H9 (cell line): ENCODE data around the gene TACC2. TPM values are rescaled to one million over a fixed set of nuclear protein-coding genes. Genes with fewer than 3 reads are reported as not detected.

Source experiments
- DNase-seq: peaks from one replicate; pipeline ENCODE4 v3.0.0-alpha.2; 2017
- H2AFZ ChIP-seq: one replicate; pipeline ENCODE4 v1.6.1; 2013; ENCODE audit warnings: mild to moderate bottlenecking, low read length, control low read depth, moderate library complexity
- H2AK5ac ChIP-seq: 2 replicates; pipeline ENCODE4 v1.6.1; 2013; ENCODE audit warnings: low read length, control low read depth, mixed read lengths; ENCODE audit not compliant: insufficient read length
- H2BK120ac ChIP-seq: one replicate; pipeline ENCODE4 v1.6.1; 2013; ENCODE audit warnings: low read depth, mild to moderate bottlenecking, low read length, control low read depth, inconsistent platforms; ENCODE audit not compliant: poor library complexity, severe bottlenecking
- H2BK12ac ChIP-seq: 2 replicates; pipeline ENCODE4 v1.6.1; 2013; ENCODE audit warnings: low read length, control low read depth, mixed read lengths, low read depth; ENCODE audit not compliant: insufficient read length
- H2BK15ac ChIP-seq: 2 replicates; pipeline ENCODE4 v1.6.1; 2013; ENCODE audit warnings: low read depth, low read length, control low read depth
- H2BK20ac ChIP-seq: one replicate; pipeline ENCODE4 v1.6.1; 2013; ENCODE audit warnings: low read depth, mild to moderate bottlenecking, low read length, control low read depth, inconsistent platforms; ENCODE audit not compliant: poor library complexity, severe bottlenecking
- H2BK5ac ChIP-seq: 2 replicates; pipeline ENCODE4 v1.6.1; 2013; ENCODE audit warnings: low read length, control low read depth, mixed read lengths; ENCODE audit not compliant: insufficient read length
- H3K14ac ChIP-seq: 2 replicates; pipeline ENCODE4 v1.6.1; 2013; ENCODE audit warnings: low read length, control low read depth; ENCODE audit not compliant: insufficient read depth
- H3K18ac ChIP-seq: 2 replicates; pipeline ENCODE4 v1.6.1; 2013; ENCODE audit warnings: low read depth, mild to moderate bottlenecking, mixed read lengths, low read length, control low read depth; ENCODE audit not compliant: insufficient read length
- H3K23ac ChIP-seq: 2 replicates; pipeline ENCODE4 v1.6.1; 2013; ENCODE audit warnings: low read length, control low read depth, mixed read lengths, low read depth; ENCODE audit not compliant: insufficient read length
- H3K23me2 ChIP-seq: 2 replicates; pipeline ENCODE4 v1.6.1; 2013; ENCODE audit warnings: low read depth, mild to moderate bottlenecking, mixed read lengths, low read length, control low read depth; ENCODE audit not compliant: insufficient read length, poor library complexity, severe bottlenecking
- H3K27ac ChIP-seq: 2 replicates; pipeline ENCODE4 v1.5.1; 2013; ENCODE audit warnings: low read length, control low read depth, mixed read lengths, low read depth; ENCODE audit not compliant: insufficient read length
- H3K27me3 ChIP-seq: 2 replicates; pipeline ENCODE4 v1.6.1; 2013; ENCODE audit warnings: low read length, control low read depth, inconsistent platforms; ENCODE audit not compliant: insufficient read depth
- H3K4ac ChIP-seq: 2 replicates; pipeline ENCODE4 v1.6.1; 2013; ENCODE audit warnings: low read depth, mild to moderate bottlenecking, control low read depth, inconsistent platforms, low read length, moderate library complexity
- H3K4me1 ChIP-seq: 2 replicates; pipeline ENCODE4 v1.6.1; 2013; ENCODE audit warnings: low read length, control low read depth, inconsistent platforms; ENCODE audit not compliant: insufficient read depth
- H3K4me2 ChIP-seq: 2 replicates; pipeline ENCODE4 v1.6.1; 2013; ENCODE audit warnings: low read length, control low read depth, mixed read lengths; ENCODE audit not compliant: insufficient read length, insufficient read depth
- H3K56ac ChIP-seq: 2 replicates; pipeline ENCODE4 v1.6.1; 2013; ENCODE audit warnings: low read depth, mild to moderate bottlenecking, mixed read lengths, low read length, control low read depth; ENCODE audit not compliant: insufficient read length
- H3K79me1 ChIP-seq: 2 replicates; pipeline ENCODE4 v1.6.1; 2013; ENCODE audit warnings: low read depth, mild to moderate bottlenecking, moderate library complexity, low read length, control low read depth, inconsistent platforms; ENCODE audit not compliant: insufficient read depth, poor library complexity, severe bottlenecking
- H3K79me2 ChIP-seq: 2 replicates; pipeline ENCODE4 v1.6.1; 2013; ENCODE audit warnings: low read length, control low read depth, inconsistent platforms; ENCODE audit not compliant: insufficient read depth
- H3K9ac ChIP-seq: 2 replicates; pipeline ENCODE4 v1.6.1; 2013; ENCODE audit warnings: low read length, control low read depth, mixed read lengths; ENCODE audit not compliant: insufficient read length; ENCODE audit errors: extremely low read depth
- H3K9me3 ChIP-seq: one replicate; pipeline ENCODE4 v1.6.1; 2013; ENCODE audit warnings: low read depth, low read length, inconsistent platforms; ENCODE audit not compliant: control insufficient read depth
- H3T11ph ChIP-seq: one replicate; pipeline ENCODE4 v1.6.1; 2013; ENCODE audit warnings: mild to moderate bottlenecking, low read length, control low read depth, inconsistent platforms
- H4K20me1 ChIP-seq: one replicate; pipeline ENCODE4 v1.6.1; 2013; ENCODE audit not compliant: control insufficient read depth, insufficient read length, insufficient read depth
- H4K5ac ChIP-seq: 2 replicates; pipeline ENCODE4 v1.6.1; 2013; ENCODE audit warnings: low read depth, mild to moderate bottlenecking, mixed read lengths, low read length, control low read depth; ENCODE audit not compliant: insufficient read length
- H4K8ac ChIP-seq: replicated peaks from 2 replicates; pipeline ENCODE4 v1.6.1; 2013; ENCODE audit warnings: low read length, control low read depth, mixed read lengths, low read depth; ENCODE audit not compliant: insufficient read length
- H4K91ac ChIP-seq: 2 replicates; pipeline ENCODE4 v1.6.1; 2013; ENCODE audit warnings: low read depth, mild to moderate bottlenecking, moderate library complexity, mixed read lengths, low read length, control low read depth; ENCODE audit not compliant: insufficient read length
- H3K27ac Mint-ChIP-seq, 3 experiments: 2 replicates in 2 of 3; 3 replicates in 1 of 3; pipeline ENCODE4 v1.8.0; 2020 to 2021; ENCODE audit warnings: mixed read lengths in 3 of 3, mild to moderate bottlenecking in 1 of 3, moderate library complexity in 1 of 3
- H3K27me3 Mint-ChIP-seq: 2 replicates; pipeline ENCODE4 v1.8.0; 2021; ENCODE audit warnings: low read depth, mild to moderate bottlenecking, moderate library complexity, mixed read lengths
- H3K36me3 Mint-ChIP-seq, 3 experiments: 2 replicates in 2 of 3; 3 replicates in 1 of 3; pipeline ENCODE4 v1.8.0; 2020 to 2021; ENCODE audit warnings: low read depth in 3 of 3, mixed read lengths in 3 of 3; ENCODE audit not compliant: insufficient read depth in 1 of 3
- H3K4me1 Mint-ChIP-seq, 2 experiments: 2 replicates each; pipeline ENCODE4 v1.8.0; 2020; ENCODE audit warnings: mixed read lengths in 2 of 2
- H3K4me3 Mint-ChIP-seq, 2 experiments: 2 replicates in 1 of 2; 3 replicates in 1 of 2; pipeline ENCODE4 v1.8.0; 2020 to 2021; ENCODE audit warnings: mild to moderate bottlenecking in 2 of 2, mixed read lengths in 2 of 2, moderate library complexity in 1 of 2
- H3K9me3 Mint-ChIP-seq, 2 experiments: 2 replicates in 1 of 2; 3 replicates in 1 of 2; pipeline ENCODE4 v1.8.0; 2020; ENCODE audit warnings: mild to moderate bottlenecking in 2 of 2, mixed read lengths in 2 of 2, moderate library complexity in 1 of 2
- CTCF ChIP-seq: fragments of 200-600 bp; sonication (generic); conservative IDR thresholded peaks from 3 replicates; pipeline ENCODE4 v1.8.0; 2021; ENCODE audit warnings: antibody characterized with exemption, mild to moderate bottlenecking
- WGBS: extraction: QIAGEN DNeasy Blood & Tissue Kit; methylation state at CpG from one replicate; pipeline ENCODE4 v1.1.7; 2013; ENCODE audit warnings: missing lambda C conversion rate, low lambda C conversion rate, mixed read lengths; ENCODE audit not compliant: insufficient read length; ENCODE audit errors: extremely low coverage; 5-methylcytosine and 5-hydroxymethylcytosine counted together
- total RNA-seq: library from RNA; stranded (reverse); gene quantifications from 2 replicates; pipeline ENCODE4 v1.2.1, GENCODE V29; 2021

Gene TACC2
- total RNA-seq, 1 experiment from 2014 or later = 58.1 TPM

- no peak overlapping the region for H3K18ac ChIP-seq
- H3K36me3 Mint-ChIP-seq = peaks cover 37 to 57% (median 52%) of the 10 kb centered on the region in 3 experiments
Measured at GRCh38 chr10:122199070-122199469, 210.1 kb downstream of the TACC2 start.

More at GRCh38 chr10:122199070-122199469, 210.1 kb downstream of the TACC2 start:
- Histone ChIP-seq H2BK120ac (no peak overlapping the region), H3T11ph (no peak overlapping the region), H3K4me2 (no peak overlapping the region), H4K20me1 (no peaks in the 10 kb centered on the region), H3K9ac (no peak overlapping the region), H3K23me2 (no peaks in the 10 kb centered on the region), H2AK5ac (no peak overlapping the region), H3K27ac (no peak overlapping the region), H3K79me2 (no peaks in the 10 kb centered on the region), H3K4me1 (no peaks in the 10 kb centered on the region), H3K27me3 (no peaks in the 10 kb centered on the region), H3K23ac (no peak overlapping the region), H4K5ac (no peak overlapping the region), H4K8ac (no peak overlapping the region), H4K91ac (no peak overlapping the region), H3K9me3 (no peaks in the 10 kb centered on the region), H2BK20ac (no peak overlapping the region), H3K4ac (no peak overlapping the region), H2AFZ (no peak overlapping the region), H3K14ac (no peak overlapping the region), H2BK12ac (no peak overlapping the region), H3K79me1 (no peaks in the 10 kb centered on the region), H2BK5ac (no peak overlapping the region), H2BK15ac (no peak overlapping the region), H3K56ac (no peak overlapping the region)
- Mint-ChIP-seq H3K4me3 (no peak overlapping the region), H3K27me3 (no peaks in the 10 kb centered on the region), H3K27ac (no peak overlapping the region), H3K4me1 (peaks cover 6 to 14% of the 10 kb centered on the region in 2 experiments), H3K9me3 (peaks cover 0 to 3% of the 10 kb centered on the region in 2 experiments; a peak in 1 of 5 replicates)
- DNase-seq = no peak
- no peak for TF ChIP-seq CTCF
- no CpG with 5 or more reads among the region's 9 CpGs for WGBS
